Upper lobe of left lung (tissue), 6 donors: ENCODE data around the gene HAPSTR1. TPM values are rescaled to one million over a fixed set of nuclear protein-coding genes. Genes with fewer than 3 reads are reported as not detected.

Experiments
- ATAC-seq, 2 donors: fragments of 200-7000 bp; cut with Tn5 transposase; one replicate each; pipeline ENCODE4 v1.9.1; 2022; ENCODE audit warnings: mild to moderate bottlenecking in 2 of 2, moderate library complexity in 2 of 2; ENCODE audit not compliant: low FRiP score in 2 of 2
- DNase-seq, 2 donors: peaks; one replicate each; pipeline ENCODE4 v3.0.0-alpha.2; 2019 to 2020
- H3K27ac ChIP-seq, 4 donors: fragments of 200-600 bp; sonication (generic); one replicate each; pipeline ENCODE4 v1.5.1; 2016 to 2019
- H3K27me3 ChIP-seq, 4 donors: fragments of 200-600 bp; sonication (generic); one replicate each; pipeline ENCODE4 v1.5.1; 2017 to 2019
- H3K36me3 ChIP-seq, 4 donors: fragments of 200-600 bp; sonication (generic); one replicate each; pipeline ENCODE4 v1.5.1; 2016 to 2019
- H3K4me1 ChIP-seq, 4 donors: fragments of 200-600 bp; sonication (generic); one replicate each; pipeline ENCODE4 v1.5.1; 2018 to 2019
- H3K4me3 ChIP-seq, 4 donors: fragments of 200-600 bp; sonication (generic); one replicate each; pipeline ENCODE4 v1.5.1; 2017 to 2019; ENCODE audit warnings: mild to moderate bottlenecking in 2 of 4, moderate library complexity in 1 of 4
- H3K9me3 ChIP-seq, 4 donors: fragments of 200-600 bp; sonication (generic); one replicate each; pipeline ENCODE4 v1.5.1; 2018 to 2019
- CTCF ChIP-seq, 6 experiments: fragments of 450-650 bp in 4 of 6; fragments of 200-600 bp in 2 of 6; sonication (generic) in 2 of 6; IDR thresholded peaks; one replicate each; pipeline ENCODE4 v1.5.1; 2016 to 2019; ENCODE audit warnings: antibody characterized with exemption in 6 of 6
- EP300 ChIP-seq, 4 donors: sonication (generic); formaldehyde crosslinking; IDR thresholded peaks; one replicate each; pipeline ENCODE4 v1.5.1; 2017; ENCODE audit warnings: antibody characterized with exemption in 4 of 4, control low read depth in 2 of 4
- POLR2A ChIP-seq, 4 donors: fragments of 450-650 bp; IDR thresholded peaks; one replicate each; pipeline ENCODE4 v1.5.1; 2016 to 2017; ENCODE audit warnings: antibody characterized with exemption in 4 of 4, mild to moderate bottlenecking in 2 of 4
- POLR2AphosphoS5 ChIP-seq, 2 donors: sonication (generic); formaldehyde crosslinking; IDR thresholded peaks; one replicate each; pipeline ENCODE4 v1.5.1; 2017; ENCODE audit warnings: antibody characterized with exemption in 2 of 2
- WGBS, 2 donors: methylation state at CpG; one replicate each; pipeline ENCODE4 v1.1.5; 2017 to 2018; 5-methylcytosine and 5-hydroxymethylcytosine counted together
- total RNA-seq, 6 donors: library from RNA; depleted of rRNA in 4 of 6; stranded (reverse); fragments of >200 nt in 4 of 6; gene quantifications; one replicate each; pipeline versions ENCODE4 v1.1.0 to v1.2.1, GENCODE V29; 2016 to 2021
- donor health status: DM: no; HTN: no; CAD: no; lungs with moderate emphysema.
- donor health status: DM: no; HTN: yes; CAD: no; lungs with severe emphysema.

HAPSTR1 gene
- total RNA-seq, 6 donors from 2014 or later: 37.3 to 62.9 (median 46.0) TPM

GRCh38 chr16:9112844-9113186, 21.4 kb downstream of the HAPSTR1 start:
- peaks cover 85 to 91% (median 88%) of the 10 kb centered on the region in 4 donors for H3K4me1 ChIP-seq
- TF ChIP-seq POLR2AphosphoS5 (IDR thresholded peaks at IDR 0.05) (no peak), POLR2A (IDR thresholded peaks at IDR 0.05) (no peak), CTCF (IDR thresholded peaks at IDR 0.05) (no peak), EP300 (IDR thresholded peaks at IDR 0.05) (no peak)
- H3K4me3 ChIP-seq: no peak overlapping the region
- no peak overlapping the region for H3K27ac ChIP-seq
- 17 to 25% methylated on average over 1 of the region's 1 CpG for WGBS, 2 donors
- H3K27me3 ChIP-seq: no peaks in the 10 kb centered on the region
- no peaks in the 10 kb centered on the region for H3K9me3 ChIP-seq
- ATAC-seq: no peak
- peaks cover 3 to 48% (median 17%) of the 10 kb centered on the region in 4 donors for H3K36me3 ChIP-seq
- no peak for DNase-seq

GRCh38 chr16:9113707-9114106, 22.3 kb downstream of the HAPSTR1 start:
- no peak for DNase-seq
- peaks cover 3 to 48% (median 18%) of the 10 kb centered on the region in 4 donors for H3K36me3 ChIP-seq
- no peaks in the 10 kb centered on the region for H3K9me3 ChIP-seq
- H3K4me3 ChIP-seq: no peak overlapping the region
- H3K27ac ChIP-seq: peak overlapping the region in 2 of 4 donors; percentile 14 to 55
- TF ChIP-seq POLR2AphosphoS5 (IDR thresholded peaks at IDR 0.05) (no peak), CTCF (IDR thresholded peaks at IDR 0.05) (no peak), EP300 (IDR thresholded peaks at IDR 0.05) (no peak), POLR2A (IDR thresholded peaks at IDR 0.05) (no peak)
- 64 to 76% methylated on average over 3 of the region's 3 CpGs for WGBS, 2 donors
- no peak for ATAC-seq
- H3K27me3 ChIP-seq: no peaks in the 10 kb centered on the region
- peaks cover 77 to 86% (median 83%) of the 10 kb centered on the region in 4 donors for H3K4me1 ChIP-seq

GRCh38 chr16:9114112-9114511, 22.7 kb downstream of the HAPSTR1 start:
- 45 to 75% methylated on average over 5 of the region's 5 CpGs for WGBS, 2 donors
- Histone ChIP-seq H3K9me3 (no peaks in the 10 kb centered on the region), H3K36me3 (peaks cover 3 to 48% (median 17%) of the 10 kb centered on the region in 4 donors), H3K4me3 (no peak overlapping the region), H3K27me3 (no peaks in the 10 kb centered on the region), H3K27ac (peak overlapping the region in 3 of 4 donors; percentile 8 to 55 (median 14)), H3K4me1 (peaks cover 74 to 85% (median 81%) of the 10 kb centered on the region in 4 donors)
- no peak for ATAC-seq
- TF ChIP-seq POLR2AphosphoS5 (IDR thresholded peaks at IDR 0.05): no peak
- TF ChIP-seq POLR2A (IDR thresholded peaks at IDR 0.05): no peak
- no peak for TF ChIP-seq EP300 (IDR thresholded peaks at IDR 0.05)
- no peak for TF ChIP-seq CTCF (IDR thresholded peaks at IDR 0.05)
- no peak for DNase-seq

GRCh38 chr16:9114842-9115241, 23.4 kb downstream of the HAPSTR1 start:
- Histone ChIP-seq H3K4me3 (no peak overlapping the region), H3K36me3 (peaks cover 0 to 46% (median 15%) of the 10 kb centered on the region in 4 donors), H3K27ac (peak overlapping the region in 1 of 4 donors; percentile 8), H3K4me1 (peaks cover 71 to 78% (median 75%) of the 10 kb centered on the region in 4 donors), H3K27me3 (no peaks in the 10 kb centered on the region), H3K9me3 (no peaks in the 10 kb centered on the region)
- no peak for DNase-seq
- TF ChIP-seq CTCF (IDR thresholded peaks at IDR 0.05) (no peak), EP300 (IDR thresholded peaks at IDR 0.05) (no peak), POLR2A (IDR thresholded peaks at IDR 0.05) (no peak), POLR2AphosphoS5 (IDR thresholded peaks at IDR 0.05) (no peak)
- whole genome bisulfite sequencing, 2 donors: 91 to 95% methylated on average over 3 of the region's 3 CpGs
- ATAC-seq: no peak

- ATAC-seq (no peak), DNase-seq (no peak)
- Histone ChIP-seq H3K36me3 (peaks cover 0 to 46% (median 15%) of the 10 kb centered on the region in 4 donors), H3K27ac (peak overlapping the region in 2 of 4 donors; percentile 8 to 39), H3K27me3 (no peaks in the 10 kb centered on the region), H3K9me3 (no peaks in the 10 kb centered on the region), H3K4me3 (no peak overlapping the region), H3K4me1 (peaks cover 66 to 77% (median 73%) of the 10 kb centered on the region in 4 donors)
- TF ChIP-seq EP300 (IDR thresholded peaks at IDR 0.05) (no peak), POLR2AphosphoS5 (IDR thresholded peaks at IDR 0.05) (no peak), POLR2A (IDR thresholded peaks at IDR 0.05) (no peak), CTCF (IDR thresholded peaks at IDR 0.05) (no peak)
- 71 to 86% methylated on average over 3 of the region's 3 CpGs for WGBS, 2 donors
Measured at GRCh38 chr16:9115277-9115676, 23.8 kb downstream of the HAPSTR1 start.
